NCI-H748 (cell line): ENCODE results near the gene ASXL1.
A peak's percentile ranks its signal among the peaks of the same experiment; 100 is the strongest.
"Not testable (repeated sequence)": the region's sequence is repeated elsewhere in the genome, so short reads cannot be mapped to it uniquely, and the experiment has no call there.

Source experiments
- DNase-seq: peaks from one replicate; lab custom pipeline; 2025; ENCODE audit not compliant: unreplicated experiment; lab: John Stamatoyannopoulos, UW

Gene ASXL1

GRCh38 chr20:32336918-32337347 lies 21.2 kb upstream of the ASXL1 start:
- peak; percentile 15 for DNase-seq

- DNase-seq, result no peak
Measured at GRCh38 chr20:32337937-32338661, 20.0 kb upstream of the ASXL1 start.

- DNase-seq, result no peak
Measured at GRCh38 chr20:32338665-32339064, 19.5 kb upstream of the ASXL1 start.

GRCh38 chr20:32339116-32339515 lies 19.0 kb upstream of the ASXL1 start:
- DNase-seq, result no peak

- DNase-seq, result not testable (repeated sequence)
Measured at GRCh38 chr20:32341053-32341452, 17.1 kb upstream of the ASXL1 start.

GRCh38 chr20:32343439-32343838 lies 14.7 kb upstream of the ASXL1 start:
- DNase-seq, result no peak

- peak; percentile 4 for DNase-seq
Measured at GRCh38 chr20:32344835-32345506, 13.2 kb upstream of the ASXL1 start.

GRCh38 chr20:32348207-32348606 lies 9.9 kb upstream of the ASXL1 start:
- DNase-seq, result no peak

GRCh38 chr20:32350421-32350820 lies 7.7 kb upstream of the ASXL1 start:
- no peak for DNase-seq

GRCh38 chr20:32352121-32352720 lies 5.9 kb upstream of the ASXL1 start:
- DNase-seq, result no peak

- DNase-seq, result no peak
Measured at GRCh38 chr20:32353848-32354496, 4.2 kb upstream of the ASXL1 start.

- DNase-seq, result no peak
Measured at GRCh38 chr20:32354592-32355416, 3.3 kb upstream of the ASXL1 start.

GRCh38 chr20:32355417-32355841 lies 2.7 kb upstream of the ASXL1 start:
- no peak for DNase-seq

- not testable (repeated sequence) for DNase-seq
Measured at GRCh38 chr20:32355907-32356621, 2.1 kb upstream of the ASXL1 start.

- DNase-seq, result peak; percentile 47
Measured at GRCh38 chr20:32356622-32357374, 1.3 kb upstream of the ASXL1 start.

- DNase-seq, result peak; percentile 75
Measured at GRCh38 chr20:32357375-32357868, 709 bp upstream of the ASXL1 start.

GRCh38 chr20:32358632-32358882 lies 426 bp downstream of the ASXL1 start:
- DNase-seq, result no peak

- peak; percentile 62 for DNase-seq
Measured at GRCh38 chr20:32358883-32359632, 927 bp downstream of the ASXL1 start.
